Upper lobe of right lung (tissue), 1 donor: ENCODE results near the gene ASIC2. TPM values are rescaled to one million over a fixed set of nuclear protein-coding genes. Genes with fewer than 3 reads are reported as not detected.

ENCODE experiments used
- ATAC-seq: fragments of 200-7000 bp; cut with Tn5 transposase; one replicate; pipeline ENCODE4 v1.9.1; 2020; ENCODE audit warnings: mild to moderate bottlenecking, moderate library complexity
- DNase-seq: peaks from one replicate; pipeline ENCODE4 v3.0.0-alpha.2; 2020
- H3K27ac ChIP-seq: fragments of 200-600 bp; one replicate; pipeline ENCODE4 v1.8.0; 2022
- H3K27me3 ChIP-seq: fragments of 200-600 bp; one replicate; pipeline ENCODE4 v1.8.0; 2022; ENCODE audit warnings: mild to moderate bottlenecking
- H3K36me3 ChIP-seq: fragments of 200-600 bp; one replicate; pipeline ENCODE4 v1.8.0; 2022
- H3K4me1 ChIP-seq: fragments of 200-600 bp; one replicate; pipeline ENCODE4 v1.8.0; 2022
- H3K4me3 ChIP-seq: fragments of 200-600 bp; one replicate; pipeline ENCODE4 v1.8.0; 2022; ENCODE audit warnings: mild to moderate bottlenecking
- H3K9me3 ChIP-seq: fragments of 200-600 bp; one replicate; pipeline ENCODE4 v1.8.0; 2022
- intact Hi-C: fragments of 100-400 bp; cut with DNase I; formaldehyde crosslinking; loops from one replicate; pipeline ENCODE4 v1.11.0; 2022
- total RNA-seq: library from RNA; stranded (reverse); fragmentation: NEBNext Ultra II Directional; extraction: Animal tissue kit (Norgen Biotek cat#: 25700); gene quantifications from one replicate; pipeline ENCODE4 v1.2.1, GENCODE V29; 2021
- TF ChIP-seq, protein P1 (sequence below): fragments of 200-600 bp; IDR thresholded peaks from one replicate; pipeline ENCODE4 v1.8.0; 2022; ENCODE audit warnings: antibody characterized with exemption
- donor health status: DM: no; HTN: yes; CAD: no; lungs with severe emphysema.

The ASIC2 gene
- total RNA-seq, 1 donor from 2014 or later: not detected

GRCh38 chr17:33225994-33226393 lies 67.1 kb downstream of the ASIC2 start:
- DNase-seq (no peak), ATAC-seq (no peak)
- Histone ChIP-seq H3K27ac (no peak overlapping the region), H3K4me3 (no peak overlapping the region), H3K9me3 (no peaks in the 10 kb centered on the region), H3K4me1 (no peaks in the 10 kb centered on the region), H3K36me3 (no peaks in the 10 kb centered on the region), H3K27me3 (no peaks in the 10 kb centered on the region)
- intact Hi-C loops: no loop called here
- TF ChIP-seq, protein P1, sequence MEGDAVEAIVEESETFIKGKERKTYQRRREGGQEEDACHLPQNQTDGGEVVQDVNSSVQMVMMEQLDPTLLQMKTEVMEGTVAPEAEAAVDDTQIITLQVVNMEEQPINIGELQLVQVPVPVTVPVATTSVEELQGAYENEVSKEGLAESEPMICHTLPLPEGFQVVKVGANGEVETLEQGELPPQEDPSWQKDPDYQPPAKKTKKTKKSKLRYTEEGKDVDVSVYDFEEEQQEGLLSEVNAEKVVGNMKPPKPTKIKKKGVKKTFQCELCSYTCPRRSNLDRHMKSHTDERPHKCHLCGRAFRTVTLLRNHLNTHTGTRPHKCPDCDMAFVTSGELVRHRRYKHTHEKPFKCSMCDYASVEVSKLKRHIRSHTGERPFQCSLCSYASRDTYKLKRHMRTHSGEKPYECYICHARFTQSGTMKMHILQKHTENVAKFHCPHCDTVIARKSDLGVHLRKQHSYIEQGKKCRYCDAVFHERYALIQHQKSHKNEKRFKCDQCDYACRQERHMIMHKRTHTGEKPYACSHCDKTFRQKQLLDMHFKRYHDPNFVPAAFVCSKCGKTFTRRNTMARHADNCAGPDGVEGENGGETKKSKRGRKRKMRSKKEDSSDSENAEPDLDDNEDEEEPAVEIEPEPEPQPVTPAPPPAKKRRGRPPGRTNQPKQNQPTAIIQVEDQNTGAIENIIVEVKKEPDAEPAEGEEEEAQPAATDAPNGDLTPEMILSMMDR: no peak

GRCh38 chr17:33225509-33225908 lies 67.6 kb downstream of the ASIC2 start:
- Histone ChIP-seq H3K4me1 (no peaks in the 10 kb centered on the region), H3K27ac (no peak overlapping the region), H3K4me3 (no peak overlapping the region), H3K36me3 (no peaks in the 10 kb centered on the region), H3K27me3 (no peaks in the 10 kb centered on the region), H3K9me3 (no peaks in the 10 kb centered on the region)
- ATAC-seq: no peak
- TF ChIP-seq, protein P1: no peak
- no peak for DNase-seq
- intact Hi-C loops: no loop called here

GRCh38 chr17:33220036-33220435 lies 73.1 kb downstream of the ASIC2 start:
- intact Hi-C loops: no loop called here
- Histone ChIP-seq H3K4me3 (no peak overlapping the region), H3K4me1 (no peaks in the 10 kb centered on the region), H3K36me3 (no peaks in the 10 kb centered on the region), H3K27ac (no peak overlapping the region), H3K27me3 (peaks cover 5% of the 10 kb centered on the region), H3K9me3 (no peaks in the 10 kb centered on the region)
- ATAC-seq: no peak
- TF ChIP-seq, protein P1: no peak
- DNase-seq: no peak

DNA sequence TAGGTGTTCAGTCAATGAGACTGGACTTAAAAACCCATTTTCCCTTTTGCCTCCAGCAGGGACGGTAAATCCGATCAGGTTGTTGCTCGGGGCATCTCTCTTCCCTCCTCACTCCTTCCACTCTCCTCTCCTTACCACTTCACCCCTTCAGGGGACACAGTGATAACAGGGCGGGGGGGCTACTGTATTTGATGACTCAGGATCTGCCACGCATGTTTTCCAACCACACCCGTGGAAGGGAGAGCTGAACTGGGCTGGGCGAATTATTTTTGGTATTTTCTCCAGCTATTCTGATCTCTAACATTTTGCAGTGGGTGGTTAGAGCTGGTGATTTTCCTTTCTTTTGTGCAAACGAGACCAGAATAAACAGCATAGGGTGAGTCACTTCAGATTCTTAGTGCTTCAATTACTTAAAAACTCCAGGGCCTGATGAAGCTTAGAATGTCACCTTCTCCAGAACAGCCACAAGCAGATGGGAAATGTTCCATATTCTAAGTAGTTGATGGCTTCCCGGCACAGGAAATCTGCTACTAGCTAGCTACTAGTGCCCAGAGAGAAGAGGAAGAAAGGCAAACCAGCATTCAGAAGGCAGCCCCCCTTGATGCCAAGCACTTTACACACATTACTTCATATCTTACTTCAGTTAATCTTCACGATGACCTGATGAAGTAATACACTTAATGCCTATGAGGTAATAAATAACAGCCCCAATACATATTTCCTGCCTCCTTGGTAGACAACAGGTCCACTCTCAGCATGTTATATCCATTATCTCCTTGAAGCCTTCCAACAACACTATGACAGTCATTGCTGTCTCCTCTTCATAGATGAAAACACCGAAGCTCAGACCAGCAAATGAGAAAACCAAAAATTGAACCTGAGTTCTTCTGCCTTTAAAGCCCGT lies 74.1 kb downstream of the ASIC2 start:
- H3K4me3 ChIP-seq: no peak overlapping the region
- peaks cover 5% of the 10 kb centered on the region for H3K27me3 ChIP-seq
- no peak overlapping the region for H3K27ac ChIP-seq
- TF ChIP-seq, protein P1: no peak
- H3K4me1 ChIP-seq: no peaks in the 10 kb centered on the region
- intact Hi-C loops: no loop called here
- ATAC-seq (no peak), DNase-seq (no peak)
- H3K9me3 ChIP-seq: no peaks in the 10 kb centered on the region
- no peaks in the 10 kb centered on the region for H3K36me3 ChIP-seq

DNA sequence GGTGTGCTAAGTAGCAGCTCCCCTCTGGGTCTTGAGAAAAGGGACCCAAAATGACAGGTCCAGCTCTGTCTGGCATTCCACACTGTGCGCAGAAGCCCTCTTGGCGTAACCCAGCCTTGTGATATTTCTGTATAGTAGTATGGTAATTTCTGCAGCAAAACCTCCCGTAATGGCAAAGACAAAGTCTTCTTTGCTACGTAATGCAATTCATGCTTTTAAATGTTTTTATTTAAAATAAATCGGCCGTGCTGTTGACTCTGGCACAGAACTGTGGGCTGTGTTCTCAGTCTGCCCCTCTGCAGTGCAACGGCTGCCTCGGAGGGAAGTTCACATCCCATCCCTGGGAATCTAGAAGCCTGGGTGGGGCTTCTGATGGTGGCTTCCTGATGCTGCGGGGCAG lies 75.2 kb downstream of the ASIC2 start:
- Histone ChIP-seq H3K27ac (no peak overlapping the region), H3K9me3 (no peaks in the 10 kb centered on the region), H3K36me3 (no peaks in the 10 kb centered on the region), H3K4me1 (no peaks in the 10 kb centered on the region), H3K27me3 (peaks cover 5% of the 10 kb centered on the region), H3K4me3 (no peak overlapping the region)
- ATAC-seq: no peak
- intact Hi-C loops: no loop called here
- TF ChIP-seq, protein P1: no peak
- DNase-seq: no peak
